Activated naive CD8-positive, alpha-beta T cell treated with anti-CD3 and anti-CD28 coated beads, Interleukin-2, amount 50 U/mL, for 24 hours (primary cell): ENCODE data around the gene TGFBR3.

ENCODE experiments used
- ATAC-seq: fragments of 150-1000 bp; cut with Tn5 transposase; one replicate; pipeline ENCODE4 v1.10.0; 2021
- DNase-seq: peaks from one replicate; pipeline ENCODE4 v3.0.0; 2021
- H3K27ac Mint-ChIP-seq: one replicate; pipeline ENCODE4 v1.8.0; 2021; ENCODE audit warnings: mild to moderate bottlenecking, mixed read lengths
- H3K27me3 Mint-ChIP-seq: one replicate; pipeline ENCODE4 v1.8.0; 2021; ENCODE audit warnings: mixed read lengths
- H3K36me3 Mint-ChIP-seq: one replicate; pipeline ENCODE4 v1.8.0; 2021; ENCODE audit warnings: low read depth, mixed read lengths
- H3K4me1 Mint-ChIP-seq: one replicate; pipeline ENCODE4 v1.8.0; 2021; ENCODE audit warnings: mixed read lengths
- H3K4me3 Mint-ChIP-seq: one replicate; pipeline ENCODE4 v1.8.0; 2021; ENCODE audit warnings: mild to moderate bottlenecking, moderate library complexity, mixed read lengths
- H3K9me3 Mint-ChIP-seq: one replicate; pipeline ENCODE4 v1.8.0; 2021; ENCODE audit warnings: mixed read lengths

The TGFBR3 gene

GRCh38 chr1:91630803-91631202 is 255.1 kb downstream of the TGFBR3 start:
- H3K36me3 Mint-ChIP-seq = no peaks in the 10 kb centered on the region

More at GRCh38 chr1:91630803-91631202, 255.1 kb downstream of the TGFBR3 start:
- DNase-seq = no peak
- ATAC-seq = no peak
- Mint-ChIP-seq H3K4me3 (no peak overlapping the region), H3K27me3 (no peaks in the 10 kb centered on the region), H3K4me1 (no peaks in the 10 kb centered on the region), H3K27ac (no peak overlapping the region), H3K9me3 (no peaks in the 10 kb centered on the region)
